SKM-1 treated with dmso at 0.1 percent for 144 hours (cell line): ENCODE measurements around the gene MICU1.
A peak's percentile ranks its signal among the peaks of the same experiment; 100 is the strongest.
"Not testable (repeated sequence)": the region's sequence is repeated elsewhere in the genome, so short reads cannot be mapped to it uniquely, and the experiment has no call there.

Source experiments
- DNase-seq: peaks from one replicate; lab custom pipeline; 2025; ENCODE audit not compliant: unreplicated experiment; lab: John Stamatoyannopoulos, UW

MICU1 gene

DNA sequence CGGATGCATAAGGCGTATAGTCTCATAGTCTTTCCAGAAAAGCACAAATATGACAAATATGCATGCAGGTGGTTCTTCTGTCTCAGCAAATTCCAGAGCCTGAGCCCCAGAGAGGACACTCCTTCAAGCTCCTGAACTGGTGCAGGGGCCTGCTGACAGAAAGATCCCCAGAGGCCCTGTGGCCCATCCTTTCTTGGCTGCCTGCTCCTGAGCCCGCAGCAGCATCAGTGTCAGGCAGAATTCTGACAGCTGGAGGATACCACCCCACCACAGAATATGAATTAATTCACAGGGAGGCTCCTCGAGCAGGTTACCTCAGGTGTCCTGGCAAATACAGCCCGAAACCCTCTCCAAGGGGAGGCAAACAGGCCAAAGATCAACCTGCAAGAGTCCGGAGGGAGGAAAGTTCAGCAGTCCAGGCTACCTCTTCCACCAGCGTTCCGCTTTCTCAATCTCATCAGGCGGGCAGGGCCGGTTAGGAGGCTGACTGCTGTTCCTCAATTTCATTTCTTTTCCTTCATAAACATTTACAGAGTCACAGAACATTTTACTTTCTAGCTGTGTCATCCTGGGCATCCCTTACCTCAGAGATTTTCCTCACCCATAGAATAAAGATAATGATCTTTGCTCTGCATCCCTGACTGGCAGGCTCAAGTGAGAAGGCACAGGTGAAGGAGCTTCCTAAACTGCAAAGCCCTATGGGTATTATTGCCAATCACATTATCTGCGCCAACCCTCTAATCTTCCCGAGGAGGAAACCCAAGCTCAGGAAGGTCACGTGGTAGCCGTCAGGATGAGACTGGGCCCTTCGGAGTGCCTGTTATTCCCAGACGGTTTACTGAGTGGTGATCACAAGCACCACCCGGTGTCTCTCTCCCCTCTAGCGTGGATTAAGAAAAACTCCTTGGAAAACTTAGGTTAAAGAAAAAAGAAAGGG is 272.6 kb downstream of the MICU1 start:
- no peak for DNase-seq

DNA sequence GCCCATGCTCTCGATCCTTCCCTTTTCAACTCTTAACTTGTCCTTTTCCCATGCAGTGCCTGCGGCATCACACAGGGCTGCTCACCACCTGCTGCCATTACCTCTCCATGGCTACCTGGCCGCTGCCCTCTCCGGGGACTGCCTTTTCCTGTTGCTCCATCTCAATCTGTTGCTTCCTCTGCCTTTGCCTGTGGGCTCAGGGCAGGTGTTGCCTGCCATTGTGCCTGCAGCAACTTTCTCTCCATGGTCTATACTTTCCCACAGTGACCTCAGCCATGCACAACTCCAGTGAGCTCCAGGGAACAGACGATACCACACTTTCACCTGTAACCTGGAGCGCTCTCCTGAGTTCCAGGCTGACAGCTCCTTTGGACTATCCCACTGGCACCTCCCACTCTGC is 274.4 kb downstream of the MICU1 start:
- no peak for DNase-seq

DNA sequence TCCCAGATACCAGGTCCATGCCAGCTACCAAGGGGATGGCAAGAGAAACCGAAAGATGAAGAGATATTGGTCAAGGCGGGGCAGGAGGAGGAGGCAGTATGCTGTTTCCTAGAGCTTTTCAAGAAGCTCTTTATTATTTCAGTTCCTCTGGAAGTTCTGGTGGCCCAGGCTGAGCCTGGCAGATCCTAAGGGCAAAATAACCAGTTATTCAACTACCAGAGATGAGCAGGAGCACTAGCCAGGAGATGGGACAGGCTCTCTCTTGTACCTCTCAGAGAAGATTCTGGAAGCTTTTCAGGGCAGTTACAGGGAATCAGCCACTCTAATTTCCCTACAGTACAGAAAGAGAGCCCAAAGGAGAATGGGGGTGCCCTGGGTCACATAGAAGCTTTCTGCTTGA is 276.4 kb downstream of the MICU1 start:
- no peak for DNase-seq

DNA sequence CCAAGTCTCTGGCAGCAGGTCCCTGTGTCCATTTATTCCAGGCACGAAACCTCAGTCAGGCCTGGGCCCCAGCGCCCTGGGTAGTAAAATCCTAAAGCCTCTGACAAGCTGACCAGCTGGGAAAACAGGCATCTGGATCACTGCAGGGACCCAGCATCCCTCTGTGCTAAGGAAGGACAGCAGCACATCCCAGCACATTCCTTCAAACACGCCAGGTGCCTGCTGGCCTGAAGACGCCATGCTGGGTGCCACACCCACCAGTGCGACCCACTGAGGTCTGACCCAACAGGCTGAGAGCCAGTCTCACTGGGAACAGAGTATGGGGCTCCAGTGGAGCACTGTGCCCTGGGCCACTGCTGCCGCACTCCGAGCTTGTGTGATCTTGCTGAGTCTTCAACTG is 277.6 kb downstream of the MICU1 start:
- DNase-seq: no peak

DNA sequence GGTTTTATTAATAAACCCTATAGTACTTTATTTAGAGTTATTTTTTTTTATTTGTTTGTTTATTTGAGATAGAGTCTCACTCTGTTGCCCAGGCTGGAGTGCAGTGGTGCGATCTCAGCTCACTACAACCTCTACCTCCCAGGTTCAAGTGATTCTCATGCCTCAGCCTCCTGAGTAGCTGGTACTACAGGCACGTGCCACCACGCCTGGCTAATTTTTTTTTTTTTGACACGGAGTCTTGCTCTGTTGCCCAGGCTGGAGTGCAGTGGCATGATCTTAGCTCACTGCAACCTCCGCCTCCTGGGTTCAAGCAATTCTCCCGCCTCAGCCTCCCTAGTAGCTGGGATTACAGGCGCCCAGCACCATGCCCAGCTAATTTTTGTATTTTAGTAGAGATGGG is 279.8 kb downstream of the MICU1 start:
- not testable (repeated sequence) for DNase-seq

DNA sequence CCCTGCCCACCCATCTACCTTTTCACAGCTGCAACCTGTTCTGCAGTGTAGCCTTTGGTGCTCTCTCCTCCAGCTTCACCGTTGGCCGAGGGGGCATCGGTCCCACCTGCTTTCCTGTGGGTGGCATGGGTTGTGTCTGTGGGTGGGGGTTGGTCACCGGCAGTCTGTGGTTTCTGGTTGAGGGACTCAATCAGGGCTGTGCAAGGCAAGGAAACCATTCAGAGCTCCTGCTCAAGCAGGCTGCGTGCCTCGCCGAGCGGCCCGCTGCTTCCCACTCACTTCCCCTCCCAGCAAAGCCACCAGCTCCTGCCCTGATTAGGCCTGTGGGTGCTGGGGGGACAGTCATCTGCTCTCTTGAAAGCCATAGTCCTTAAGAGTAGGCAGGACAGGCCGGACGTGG is 280.9 kb downstream of the MICU1 start:
- DNase-seq: no peak

DNA sequence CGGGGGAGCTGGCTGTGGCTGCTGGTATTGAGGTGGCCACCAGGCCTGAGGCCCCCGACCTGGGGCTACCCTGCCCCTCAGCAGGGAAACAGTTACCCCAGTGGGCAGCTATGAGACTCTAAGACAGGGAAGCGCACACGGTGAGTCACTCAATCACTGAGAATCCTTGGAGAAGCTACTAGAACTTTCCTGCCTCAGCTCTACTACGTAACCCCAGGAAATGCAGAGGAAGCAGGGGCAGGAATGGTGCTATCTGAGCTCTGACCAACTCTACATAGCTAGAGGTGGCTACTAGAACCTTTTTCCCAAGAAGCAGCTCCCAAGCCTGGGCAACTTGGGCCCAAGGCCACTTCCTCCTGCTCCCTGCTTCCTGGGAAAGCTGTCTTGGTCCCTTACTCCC is 283.0 kb downstream of the MICU1 start:
- DNase-seq: no peak

DNA sequence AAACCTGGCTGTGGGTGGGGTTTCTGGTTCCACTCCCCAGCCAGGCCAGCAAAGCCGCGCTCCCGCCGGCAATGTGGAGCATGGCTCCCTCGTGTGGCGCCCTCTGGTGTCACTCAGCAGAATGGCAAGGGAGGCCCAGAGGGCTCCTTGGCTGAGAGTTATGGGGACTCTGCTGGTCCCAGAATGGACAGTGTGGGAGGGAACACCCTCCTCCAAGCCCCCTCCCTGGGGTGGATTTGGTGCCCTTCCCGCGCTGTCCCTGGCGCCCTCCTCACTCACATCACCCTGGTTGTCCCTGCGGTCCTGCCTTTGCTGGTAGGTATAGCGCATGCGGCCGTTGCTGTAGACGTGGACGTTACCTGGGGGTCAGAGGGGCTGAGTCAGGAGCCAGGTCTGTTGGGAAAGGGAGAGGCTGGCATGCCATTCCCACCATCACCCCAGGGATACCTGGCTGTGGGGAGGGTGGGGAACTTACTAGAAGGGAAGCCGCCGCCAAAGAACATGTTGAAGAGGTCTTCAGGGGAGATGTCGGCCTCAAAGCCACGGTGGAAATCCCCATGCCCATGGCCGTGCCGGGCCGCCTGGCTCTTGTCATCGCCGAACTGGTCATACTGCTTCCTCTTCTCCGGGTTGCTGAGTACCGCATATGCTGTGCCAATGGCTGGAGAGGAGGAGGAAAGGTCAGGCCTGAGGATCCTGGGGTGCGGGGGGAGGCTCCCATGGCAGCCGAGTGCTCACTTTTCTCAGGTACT is 285.2 kb downstream of the MICU1 start:
- DNase-seq: peak; percentile 50

DNA sequence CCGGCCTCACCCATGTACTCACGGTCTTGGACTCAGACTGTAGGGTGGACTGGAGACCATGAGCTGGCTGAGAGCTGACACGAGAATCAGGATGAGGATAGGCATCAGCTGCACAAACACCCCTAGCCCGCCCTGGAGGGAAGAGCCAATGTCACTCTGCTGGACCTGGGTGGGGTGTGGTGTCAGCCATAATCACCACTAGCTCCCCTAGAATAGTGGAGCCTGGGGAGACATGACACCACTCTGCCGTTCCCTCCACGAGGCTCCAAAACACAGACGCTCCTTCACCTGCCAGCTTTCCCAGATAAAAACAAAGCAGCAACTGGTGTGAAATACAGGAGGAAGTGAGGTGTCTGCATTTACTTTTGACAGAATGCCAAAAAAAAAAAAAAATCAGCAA is 287.7 kb downstream of the MICU1 start:
- no peak for DNase-seq

DNA sequence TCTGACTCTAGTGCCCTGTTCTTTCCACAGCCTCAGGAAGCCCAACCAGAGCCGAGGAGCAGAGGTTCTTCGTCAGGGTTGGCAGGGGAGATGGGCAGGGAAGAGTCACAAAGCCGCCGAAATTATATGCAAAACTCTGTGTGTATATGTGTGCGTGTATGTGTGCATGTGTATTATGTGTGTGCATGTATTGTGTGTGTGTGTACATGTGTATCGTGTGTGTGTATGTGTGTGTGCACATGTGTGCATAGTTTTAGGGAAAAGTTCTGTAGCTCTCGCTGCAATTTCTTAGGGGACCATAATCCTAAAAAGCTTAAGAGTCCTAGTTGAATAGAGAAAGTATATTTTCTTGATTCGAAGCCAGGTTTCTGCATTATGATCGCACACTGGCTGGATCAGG is 288.2 kb downstream of the MICU1 start:
- DNase-seq: no peak

DNA sequence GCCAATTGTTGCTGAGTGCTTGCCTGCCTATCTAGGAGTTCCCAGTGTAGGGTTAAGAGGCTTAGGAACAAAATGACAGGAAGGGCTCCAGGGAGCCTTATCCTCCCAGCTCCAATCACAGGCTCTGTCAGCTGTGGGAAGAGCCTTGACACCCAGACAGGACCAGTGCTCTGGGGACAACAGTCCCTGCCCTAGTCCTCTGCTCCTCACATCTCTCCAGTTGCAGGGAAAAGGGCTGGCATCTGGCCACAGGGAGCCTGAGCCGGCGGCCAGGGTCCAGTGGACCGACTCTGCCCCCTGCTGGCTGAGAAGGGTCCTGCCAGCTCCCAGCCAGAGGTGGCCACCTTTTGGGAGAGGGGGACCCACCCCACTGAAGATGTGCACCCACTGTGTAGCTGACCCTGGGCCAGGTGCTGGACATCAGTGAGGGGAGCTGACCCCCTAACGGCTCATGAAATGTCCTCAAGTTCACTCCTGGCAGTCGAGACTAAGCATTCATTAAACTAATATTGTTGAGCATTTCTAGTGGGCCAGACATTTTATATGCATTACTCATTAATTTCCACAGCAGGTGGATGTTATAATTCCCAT is 288.7 kb downstream of the MICU1 start:
- peak; percentile 20 for DNase-seq

DNA sequence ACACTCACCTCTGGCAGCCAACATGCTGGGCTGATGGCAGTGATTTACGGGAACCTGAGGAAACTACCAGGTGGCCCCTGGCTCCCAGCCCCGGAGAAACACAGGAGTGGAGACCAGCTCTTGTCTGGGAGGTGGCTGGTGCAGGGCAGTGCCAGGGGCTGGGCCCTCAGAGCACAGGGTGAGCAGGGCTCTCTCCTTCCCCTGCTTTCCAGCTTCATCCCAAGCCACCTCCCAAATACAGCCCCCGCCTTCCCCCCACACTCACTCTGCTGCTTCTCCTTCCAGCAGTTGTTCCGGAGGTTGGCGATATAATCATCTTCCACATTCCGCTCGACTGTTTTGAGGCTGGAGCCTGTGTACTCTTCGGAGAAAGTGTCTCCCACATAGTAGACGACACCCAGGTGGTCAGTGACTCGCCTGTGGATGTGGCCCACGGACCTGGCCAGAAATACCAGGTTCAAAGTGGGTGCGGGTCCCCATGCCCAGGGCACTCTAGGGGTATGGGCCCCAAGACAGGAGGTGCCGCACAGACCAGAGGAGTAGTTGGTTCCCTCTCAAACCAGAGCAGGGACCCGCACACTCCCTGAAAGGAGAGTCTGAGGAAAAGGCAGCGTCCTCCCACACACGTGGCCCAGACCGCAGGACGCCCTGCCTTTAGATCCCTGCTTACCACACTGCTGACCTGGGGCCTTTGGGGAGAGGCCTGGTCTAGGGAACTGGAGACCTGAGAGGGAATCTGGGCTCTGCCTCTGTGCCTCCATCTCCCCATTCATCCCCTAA is 289.4 kb downstream of the MICU1 start:
- DNase-seq: no peak

DNA sequence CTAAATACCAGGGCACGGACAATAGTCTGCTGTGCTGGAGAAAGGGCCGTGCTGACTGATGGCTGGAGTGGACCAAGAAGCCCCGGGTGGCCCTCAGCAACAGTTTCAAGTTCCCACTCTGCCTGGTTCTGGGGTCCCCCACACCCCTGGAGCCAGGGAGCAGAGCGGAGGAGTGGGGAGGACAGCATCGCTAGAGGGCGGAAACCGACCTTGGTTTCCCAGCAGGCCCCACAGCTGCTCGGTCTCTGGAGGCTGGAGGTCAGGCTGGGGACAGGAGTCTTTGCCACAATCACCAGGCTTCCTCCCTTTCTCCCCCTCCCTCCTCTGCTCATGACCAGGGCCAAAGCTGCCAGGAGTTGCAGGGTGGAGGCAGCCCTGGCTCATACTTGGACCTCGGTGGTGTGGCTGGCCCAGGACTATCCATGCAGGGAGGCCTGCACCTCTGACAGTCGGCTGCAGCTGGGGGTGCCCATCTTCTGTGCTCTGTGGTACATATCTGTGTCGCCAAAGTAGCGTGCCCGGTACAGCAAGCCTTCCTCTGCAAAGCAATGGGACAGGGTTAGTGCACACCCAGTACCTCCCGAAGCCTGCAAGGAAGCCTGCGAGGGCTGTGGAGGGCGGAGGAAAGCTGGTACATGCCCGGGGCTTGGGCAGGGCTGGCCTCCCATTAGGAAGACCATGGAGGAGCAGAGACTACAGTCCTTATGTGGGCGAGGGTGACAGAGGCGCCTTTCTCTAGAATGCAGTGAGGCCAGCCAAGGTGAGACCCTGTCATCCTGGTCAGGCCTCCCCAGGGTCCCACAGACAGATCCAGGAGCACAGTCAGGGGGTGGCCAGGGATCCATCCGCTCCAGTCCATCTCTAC is 290.3 kb downstream of the MICU1 start:
- DNase-seq: peak; percentile 80

DNA sequence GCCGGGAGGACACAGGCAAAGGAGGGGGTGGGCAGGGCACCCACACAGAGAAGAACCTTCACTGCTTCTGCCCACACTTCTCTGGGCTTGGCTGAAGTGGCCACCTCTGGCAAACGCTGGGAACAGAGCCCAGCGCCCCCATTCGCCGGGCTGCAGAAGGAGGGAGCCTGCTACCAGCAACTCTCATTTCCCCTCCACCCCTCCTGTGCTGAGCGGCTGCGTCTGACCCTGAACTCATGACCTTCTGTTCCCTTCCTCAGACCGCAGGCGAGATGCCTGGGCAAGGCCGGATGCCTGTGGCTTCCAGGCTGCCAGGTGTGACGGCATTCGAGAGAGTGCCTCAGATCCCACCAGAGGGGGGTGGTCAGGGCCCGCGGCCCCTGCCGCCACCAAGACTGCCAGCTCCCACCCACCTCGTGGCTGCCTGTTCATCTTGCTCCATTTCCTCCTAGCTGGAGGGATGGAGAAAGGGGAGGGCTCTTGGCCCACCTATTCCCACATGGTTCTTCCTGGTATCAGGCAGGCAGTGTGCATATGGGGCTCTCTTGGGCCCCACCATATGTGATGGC is 291.0 kb downstream of the MICU1 start:
- DNase-seq: peak; percentile 71

DNA sequence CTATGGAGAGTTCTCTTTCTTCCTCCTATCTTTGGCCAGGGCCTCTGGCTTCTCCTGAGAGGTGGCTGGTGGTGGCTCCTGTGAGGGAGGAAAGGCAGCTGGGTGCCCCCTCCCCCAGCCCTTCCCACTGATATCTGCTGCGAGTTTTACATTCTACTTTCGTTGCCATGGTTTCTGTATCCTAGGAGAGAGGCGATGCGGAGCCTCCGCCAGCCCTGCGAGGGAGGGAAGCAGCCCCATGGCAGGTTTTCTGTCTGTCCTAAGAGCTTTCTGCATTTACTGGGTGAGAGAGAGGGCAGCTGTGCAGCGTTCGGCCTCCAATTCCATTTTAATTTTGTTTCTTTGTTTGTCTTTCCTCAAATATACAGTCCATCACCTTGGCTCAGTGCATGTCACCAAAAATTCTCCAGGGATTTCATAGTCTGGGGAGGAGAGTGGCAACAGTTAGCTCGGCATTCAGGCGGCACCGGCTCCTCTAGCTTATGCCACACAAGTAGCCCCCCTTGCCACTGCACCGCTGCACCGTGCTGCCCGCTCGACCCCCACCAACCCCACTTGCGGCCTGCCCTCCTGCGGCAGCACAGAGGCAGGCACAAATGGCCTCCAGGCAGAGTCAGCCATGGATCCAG is 291.6 kb downstream of the MICU1 start:
- no peak for DNase-seq

DNA sequence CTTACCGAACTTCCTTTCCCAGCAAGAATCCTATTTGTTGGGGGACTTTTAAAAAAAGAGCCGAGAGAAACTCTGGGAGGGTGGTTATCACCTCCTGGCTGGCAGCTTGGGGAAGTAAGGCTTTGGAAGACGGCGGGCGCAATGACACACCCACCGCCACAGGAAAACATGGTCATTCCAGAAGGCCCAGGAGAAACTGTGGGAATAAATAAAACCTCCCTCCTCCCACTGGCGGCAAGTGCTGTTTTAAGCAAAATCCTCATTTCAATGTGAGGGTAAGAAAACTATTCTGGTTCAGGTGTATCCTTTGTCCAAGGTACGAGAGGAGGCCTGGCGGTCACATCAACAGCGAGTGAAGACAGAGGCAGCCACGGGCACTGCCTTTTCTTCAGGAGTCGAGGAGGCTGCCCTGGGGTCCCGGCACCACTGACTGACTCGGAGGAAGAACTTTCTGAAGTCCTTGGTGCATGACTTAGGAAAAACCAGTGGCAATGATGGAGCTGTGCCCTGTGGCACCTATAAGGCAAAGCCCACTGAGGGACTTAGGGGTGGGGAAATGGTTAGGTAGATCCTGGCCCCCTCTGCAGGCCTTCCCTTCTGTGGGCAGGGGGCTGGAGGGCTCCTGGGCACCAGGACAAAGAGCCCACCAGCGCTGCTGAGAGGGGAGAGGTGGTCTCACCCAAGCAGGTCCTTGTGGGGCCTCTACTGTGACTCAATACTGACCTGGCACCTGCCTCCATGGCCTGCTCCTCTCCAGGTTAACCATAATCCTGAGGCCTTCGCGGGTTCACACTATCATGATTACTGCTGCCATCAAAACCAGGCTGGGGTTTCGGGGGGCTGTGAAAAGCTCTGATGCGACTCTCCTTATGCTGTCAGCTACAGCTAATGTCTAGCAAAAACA is 292.5 kb downstream of the MICU1 start:
- DNase-seq: no peak

DNA sequence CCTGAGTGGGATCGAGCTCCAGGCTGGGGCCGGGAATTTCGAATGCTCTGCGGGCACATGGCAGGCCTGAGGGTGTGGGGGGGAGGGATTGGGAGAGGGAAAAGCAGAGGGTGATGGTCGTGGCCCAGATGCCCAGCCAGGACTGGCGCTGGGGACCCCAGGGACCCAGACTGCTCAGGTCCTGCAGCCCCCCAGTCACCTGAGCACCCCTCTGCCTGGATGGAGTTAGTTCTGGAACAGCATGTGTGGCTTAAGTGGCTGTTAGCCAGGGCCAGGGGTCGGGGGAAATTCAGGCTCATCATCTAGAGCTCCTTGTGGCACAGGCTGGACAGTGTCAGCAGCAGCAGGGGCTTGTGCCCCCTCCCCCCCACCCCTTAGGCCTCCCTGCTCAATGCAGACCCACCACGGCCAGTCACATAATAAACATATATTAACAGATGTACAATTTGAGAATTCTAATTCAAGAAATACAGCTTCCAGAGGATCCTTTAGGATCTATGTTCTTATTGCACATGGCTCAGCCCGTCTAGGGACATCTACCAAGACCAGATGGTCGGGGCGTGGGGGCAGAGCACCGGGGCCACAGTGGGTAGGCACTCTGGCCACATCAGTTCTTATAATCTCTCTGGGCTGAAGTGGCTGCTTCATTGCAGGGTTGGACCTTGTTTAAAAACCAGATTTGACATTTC is 293.3 kb downstream of the MICU1 start:
- DNase-seq: no peak
